IMR-90 (cell line): ENCODE data around the gene OR1M1. TPM values are rescaled to one million over a fixed set of nuclear protein-coding genes. Genes with fewer than 3 reads are reported as not detected.
A peak's percentile ranks its signal among the peaks of the same experiment; 100 is the strongest.

Source experiments
- ATAC-seq: fragments of 200-7000 bp; cut with Tn5 transposase; 2 replicates; pipeline ENCODE4 v1.9.1; 2020; ENCODE audit warnings: low read depth, mild to moderate bottlenecking, moderate library complexity
- BruUV-seq: library from RNA; stranded (reverse); fragments of 400-500 nt; replicated peaks from 2 replicates; lab custom pipeline; 2021; lab: Mats Ljungman, UMichigan
- CTCF ChIA-PET: fragments of 300-600 bp; formaldehyde crosslinking; extraction: SDS; loops from one replicate; lab custom pipeline; 2021; ENCODE audit warnings: antibody characterized with exemption; lab: Yijun Ruan, JAX
- POLR2A ChIA-PET: fragments of 300-600 bp; sonication (Branson Sonifier 250); formaldehyde crosslinking; loops from one replicate; lab custom pipeline; 2022; ENCODE audit warnings: antibody characterized with exemption; ENCODE audit not compliant: unreplicated experiment; lab: Charles Lee
- DNase-seq: peaks from one replicate; pipeline ENCODE4 v3.0.0; 2013
- H2AFZ ChIP-seq: replicated peaks from 2 replicates; pipeline ENCODE3; 2013; ENCODE audit warnings: low read length, mild to moderate bottlenecking; ENCODE audit not compliant: poor library complexity
- H2AK5ac ChIP-seq: 2 replicates; pipeline ENCODE4 v1.6.1; 2013; ENCODE audit warnings: low read depth, low read length, inconsistent platforms
- H2AK9ac ChIP-seq: replicated peaks from 2 replicates; pipeline ENCODE3; 2013; ENCODE audit warnings: mild to moderate bottlenecking, low read depth, low read length, moderate library complexity; ENCODE audit not compliant: poor library complexity
- H2BK120ac ChIP-seq: 2 replicates; pipeline ENCODE4 v1.6.1; 2013; ENCODE audit warnings: low read depth, low read length, inconsistent platforms
- H2BK15ac ChIP-seq: 3 replicates; pipeline ENCODE4 v1.6.1; 2013; ENCODE audit warnings: low read depth, low read length, inconsistent platforms
- H2BK20ac ChIP-seq: 2 replicates; pipeline ENCODE4 v1.6.1; 2013; ENCODE audit warnings: low read depth, mild to moderate bottlenecking, inconsistent platforms, low read length, moderate library complexity
- H2BK5ac ChIP-seq: 2 replicates; pipeline ENCODE4 v1.6.1; 2013; ENCODE audit warnings: mild to moderate bottlenecking, low read depth, low read length, inconsistent platforms; ENCODE audit not compliant: poor library complexity, severe bottlenecking
- H3K14ac ChIP-seq: replicated peaks from 2 replicates; pipeline ENCODE4 v1.6.1; 2013; ENCODE audit warnings: low read depth, low read length, inconsistent platforms
- H3K18ac ChIP-seq: 2 replicates; pipeline ENCODE4 v1.6.1; 2013; ENCODE audit warnings: low read depth, low read length, control low read depth
- H3K23ac ChIP-seq: 2 replicates; pipeline ENCODE4 v1.6.1; 2013; ENCODE audit warnings: low read depth, low read length, inconsistent platforms
- H3K27ac ChIP-seq: 2 replicates; pipeline ENCODE4 v1.5.1; 2013; ENCODE audit warnings: mild to moderate bottlenecking, control low read depth, low read length; ENCODE audit not compliant: insufficient read depth
- H3K27me3 ChIP-seq: 2 replicates; pipeline ENCODE4 v1.6.1; 2013; ENCODE audit warnings: low read length; ENCODE audit not compliant: control insufficient read depth, insufficient read depth
- H3K36me3 ChIP-seq: 2 replicates; pipeline ENCODE4 v1.6.1; 2013; ENCODE audit warnings: low read length, mixed read lengths; ENCODE audit not compliant: control insufficient read depth, insufficient read depth
- H3K4ac ChIP-seq: 2 replicates; pipeline ENCODE4 v1.6.1; 2013; ENCODE audit warnings: low read depth, low read length, inconsistent platforms
- H3K4me1 ChIP-seq: 2 replicates; pipeline ENCODE4 v1.6.1; 2013; ENCODE audit warnings: low read length, mixed read lengths; ENCODE audit not compliant: control insufficient read depth, insufficient read depth
- H3K4me2 ChIP-seq: 2 replicates; pipeline ENCODE4 v1.6.1; 2013; ENCODE audit warnings: low read depth, mild to moderate bottlenecking, control low read depth, low read length, moderate library complexity
- H3K4me3 ChIP-seq: 2 replicates; pipeline ENCODE4 v1.5.1; 2013; ENCODE audit warnings: low read depth, mild to moderate bottlenecking, control low read depth, low read length, moderate library complexity; ENCODE audit not compliant: insufficient read depth
- H3K56ac ChIP-seq: 2 replicates; pipeline ENCODE4 v1.6.1; 2013; ENCODE audit warnings: low read length, inconsistent platforms; ENCODE audit not compliant: insufficient read depth; ENCODE audit errors: extremely low read depth
- H3K79me1 ChIP-seq, 2 experiments: 2 replicates each; pipeline ENCODE4 v1.6.1; 2013; ENCODE audit warnings: low read length in 2 of 2, inconsistent platforms in 1 of 2, low read depth in 1 of 2
- H3K9ac ChIP-seq: 2 replicates; pipeline ENCODE4 v1.6.1; 2013; ENCODE audit warnings: low read depth, low read length, control low read depth
- H3K9me1 ChIP-seq: 2 replicates; pipeline ENCODE4 v1.6.1; 2013; ENCODE audit warnings: low read length, inconsistent platforms; ENCODE audit not compliant: insufficient read depth
- H3K9me3 ChIP-seq: 2 replicates; pipeline ENCODE4 v1.6.1; 2013; ENCODE audit warnings: low read length; ENCODE audit not compliant: control insufficient read depth, insufficient read depth
- H4K20me1 ChIP-seq: 2 replicates; pipeline ENCODE4 v1.6.1; 2013; ENCODE audit warnings: low read length, inconsistent platforms; ENCODE audit not compliant: insufficient read depth
- H4K5ac ChIP-seq: 2 replicates; pipeline ENCODE4 v1.6.1; 2013; ENCODE audit warnings: mild to moderate bottlenecking, low read depth, low read length, control low read depth
- H4K8ac ChIP-seq, 2 experiments: 2 replicates each; pipeline ENCODE4 v1.6.1; 2013; ENCODE audit warnings: low read depth in 2 of 2, low read length in 2 of 2, control low read depth in 1 of 2, inconsistent platforms in 1 of 2
- H4K91ac ChIP-seq: 2 replicates; pipeline ENCODE4 v1.6.1; 2013; ENCODE audit warnings: low read depth, low read length, inconsistent platforms; ENCODE audit not compliant: insufficient read depth
- CEBPB ChIP-seq: IDR thresholded peaks from 2 replicates; pipeline ENCODE4 v1.6.1; 2012; ENCODE audit warnings: low read depth, low read length, improper control_type of control experiment
- RFX5 ChIP-seq: IDR thresholded peaks from 2 replicates; pipeline ENCODE4 v1.8.0; 2012; ENCODE audit warnings: low read depth, mild to moderate bottlenecking, low read length, moderate library complexity
- USF2 ChIP-seq: fragments of 150-350 bp; IDR thresholded peaks from 2 replicates; pipeline ENCODE4 v1.6.1; 2017; ENCODE audit warnings: mild to moderate bottlenecking, antibody characterized with exemption, low read length, low read depth
- WGBS, 2 experiments: methylation state at CpG; one replicate each; pipeline versions ENCODE4 v1.1.5 to v1.1.7; 2013; ENCODE audit warnings: missing lambda C conversion rate in 2 of 2; ENCODE audit not compliant: insufficient read length in 1 of 2; ENCODE audit errors: extremely low coverage in 2 of 2; 5-methylcytosine and 5-hydroxymethylcytosine counted together
- dilution Hi-C: fragments of 300-500 bp; cut with HindIII; formaldehyde crosslinking; loops from one replicate; pipeline ENCODE4 v1.14.3; 2018; ENCODE audit warnings: low sequenced_read_pairs; ENCODE audit not compliant: unreplicated experiment
- in situ Hi-C: fragments of 300-500 bp; cut with MboI; formaldehyde crosslinking; loops from 3 replicates; pipeline ENCODE4 v1.14.3; 2019; ENCODE audit warnings: low sequenced_read_pairs, inconsistent platforms, mixed read lengths
- intact Hi-C: fragments of 100-400 bp; cut with micrococcal nuclease; formaldehyde crosslinking; loops from 2 replicates; pipeline ENCODE4 v1.10.0; 2022
- polyA plus RNA-seq, 3 experiments: library from polyadenylated mRNA; depleted of rRNA; stranded (reverse); fragments of >200 nt; gene quantifications; 2 replicates each; pipeline ENCODE4 v1.2.3, GENCODE V29; 2012; ENCODE audit warnings: low replicate concordance in 1 of 3
- total RNA-seq: library from RNA; depleted of rRNA; stranded (reverse); fragments of >200 nt; gene quantifications from 2 replicates; pipeline ENCODE4 v1.2.3, GENCODE V29; 2012

The OR1M1 gene
- total and polyA plus RNA-seq, 2 of the 4 experiments (the other 2 are of a cell fraction) = not detected

- TF ChIP-seq RFX5 (no peak), CEBPB (no peak), USF2 (no peak)
- peak overlapping the region; percentile 52 for H2BK5ac ChIP-seq
- H3K79me1 ChIP-seq = peaks cover 0 to 5% of the 10 kb centered on the region in 2 experiments; a peak in 3 of 4 replicates
- H3K36me3 ChIP-seq = peaks cover 1% of the 10 kb centered on the region
- ChIA-PET CTCF (no interaction called here), POLR2A (no interaction called here)
- H4K20me1 ChIP-seq = no peaks in the 10 kb centered on the region
- no peak overlapping the region for H2AK9ac ChIP-seq
- no peaks in the 10 kb centered on the region for H3K9me1 ChIP-seq
- no peak overlapping the region; the same call in 2 of the 3 replicates for H2BK15ac ChIP-seq
- no peaks in the 10 kb centered on the region for H3K27me3 ChIP-seq
- no CpG with 5 or more reads among the region's 8 CpGs for WGBS, 2 experiments
- peak overlapping the region; percentile 80 for H3K9ac ChIP-seq
- ATAC-seq = peak; percentile 24
- no peaks in the 10 kb centered on the region for H3K4me1 ChIP-seq
- H3K9me3 ChIP-seq = peaks cover 3% of the 10 kb centered on the region; the same call in 1 of the 2 replicates
- in situ Hi-C loops = loop anchor here (10.0 to 25.0 kb wide), 2 partner anchors 655 to 923 kb away; no protein-coding TSS in a partner anchor
- H3K23ac ChIP-seq = no peak overlapping the region
- no peak overlapping the region for H2BK20ac ChIP-seq
- H3K56ac ChIP-seq = peak overlapping the region; percentile 84; the same call in 1 of the 2 replicates
- H4K8ac ChIP-seq = peak overlapping the region; percentile 98 to 99
- intact Hi-C loops = loop anchor here (5.0 kb wide), 2 partner anchors 168 to 773 kb away; partner anchors contain the start of gene ZNF699
- H3K4me2 ChIP-seq = peak overlapping the region; percentile 89
- dilution Hi-C loops = no loop called here
- DNase-seq = no peak
- peak overlapping the region; percentile 93 for H2AFZ ChIP-seq
- peak overlapping the region; percentile 63; the same call in 1 of the 2 replicates for H4K5ac ChIP-seq
- H4K91ac ChIP-seq = peak overlapping the region; percentile 17; the same call in 1 of the 2 replicates
- no peak overlapping the region for H2AK5ac ChIP-seq
- peak overlapping the region; percentile 96 for H3K14ac ChIP-seq
- H3K18ac ChIP-seq = peak overlapping the region; percentile 68; the same call in 1 of the 2 replicates
- H3K4me3 ChIP-seq = peak overlapping the region; percentile 88
- BruUV-seq = no TSS peak
- H2BK120ac ChIP-seq = no peak overlapping the region
- no peak overlapping the region for H3K27ac ChIP-seq
- peak overlapping the region; percentile 51 for H3K4ac ChIP-seq
Observed at GRCh38 chr19:9139609-9140158, 52.8 kb downstream of the OR1M1 start.
